NCI-H146 treated with DMSO at 0.1 percent for 48 hours (cell line): Measurements from ENCODE around the gene NBEAL1.
"Not testable (repeated sequence)": the region's sequence is repeated elsewhere in the genome, so short reads cannot be mapped to it uniquely, and the experiment has no call there.

Source experiments
- DNase-seq: peaks from one replicate; lab custom pipeline; 2025; ENCODE audit not compliant: unreplicated experiment; lab: John Stamatoyannopoulos, UW

NBEAL1 gene

DNA sequence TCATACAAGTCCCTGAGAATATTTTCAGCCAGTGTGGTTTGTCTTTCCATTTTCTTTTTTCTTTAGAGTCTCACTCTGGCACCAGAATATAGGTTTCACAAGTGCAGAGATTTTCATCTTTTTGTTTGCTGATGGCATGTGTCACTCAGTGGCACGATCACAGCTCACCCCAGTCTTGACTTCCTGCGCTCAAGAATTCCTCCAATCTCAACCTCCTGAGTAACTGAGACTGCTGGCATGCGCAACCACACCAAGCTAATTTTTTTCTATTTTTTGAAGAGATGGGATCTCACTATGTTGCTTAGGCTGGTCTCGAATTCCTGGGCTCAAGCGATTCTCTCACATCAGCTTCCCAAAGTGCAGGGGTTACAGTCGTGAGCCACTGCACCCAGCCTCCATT lies 23.9 kb downstream of the NBEAL1 start:
- DNase-seq = no peak

DNA sequence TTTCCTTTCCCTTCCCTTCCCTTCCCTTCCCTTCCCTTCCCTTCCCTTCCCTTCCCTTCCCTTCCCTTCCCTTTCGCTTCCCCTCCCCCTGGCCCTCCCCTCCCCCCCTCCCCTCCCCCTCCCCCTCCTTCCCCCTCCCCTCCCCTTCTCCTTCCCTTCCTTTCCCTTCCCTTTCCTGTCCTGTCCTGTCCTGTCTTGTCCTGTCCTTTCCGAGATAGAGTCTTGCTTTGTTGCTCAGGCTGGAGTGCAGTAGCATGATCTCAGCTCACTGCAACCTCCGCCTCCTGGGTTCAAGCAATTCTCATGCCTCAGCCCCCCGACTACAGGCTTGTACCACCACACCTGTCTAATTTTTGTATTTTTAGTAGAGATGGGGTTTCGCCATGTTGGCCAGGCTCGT lies 24.5 kb downstream of the NBEAL1 start:
- not testable (repeated sequence) for DNase-seq

DNA sequence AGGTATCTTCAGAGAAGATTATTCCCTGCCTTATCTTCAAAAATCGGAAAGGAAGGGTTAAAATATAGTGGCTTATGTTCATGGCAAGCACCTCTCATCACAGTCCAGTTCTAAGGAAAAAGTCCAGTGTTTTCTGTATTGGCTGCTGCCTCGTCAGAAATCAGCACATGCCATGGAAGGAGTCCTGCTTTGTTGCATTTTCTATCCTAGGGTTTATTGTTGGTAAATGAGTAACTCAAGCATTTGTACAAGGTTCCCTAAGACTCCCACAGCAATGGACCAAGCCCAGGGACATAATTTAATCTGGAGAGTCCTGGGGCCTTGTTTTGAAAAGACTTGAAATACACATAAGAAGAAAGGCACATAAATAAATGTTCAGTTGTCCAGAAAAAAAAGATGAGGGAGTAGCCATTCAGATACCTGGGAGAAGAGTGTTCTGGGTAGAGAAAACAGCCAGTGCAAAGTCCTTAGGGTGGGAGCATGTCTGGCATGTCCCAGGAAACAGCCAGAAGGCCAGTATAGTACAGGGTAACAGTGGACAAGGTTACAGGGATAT lies 26.4 kb downstream of the NBEAL1 start:
- DNase-seq = no peak

DNA sequence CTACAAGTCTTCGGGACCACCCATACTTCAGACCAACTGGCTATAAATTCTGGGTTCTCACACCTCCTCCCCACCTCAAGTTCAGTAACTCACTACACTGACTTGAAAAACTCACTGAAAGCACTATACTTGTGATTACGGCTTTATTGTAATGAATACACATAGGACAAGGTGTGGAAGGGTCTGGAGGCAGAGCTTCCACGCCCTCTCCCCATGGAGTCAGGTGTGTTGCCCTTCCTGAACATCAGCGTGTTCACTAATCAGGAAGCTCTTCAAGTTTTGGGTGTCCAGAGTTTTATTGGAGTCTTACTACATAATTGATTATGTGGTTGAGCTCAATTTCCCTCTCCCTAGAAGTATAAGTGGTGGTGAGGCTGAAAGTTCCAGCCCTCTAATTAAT lies 27.5 kb downstream of the NBEAL1 start:
- DNase-seq = no peak

DNA sequence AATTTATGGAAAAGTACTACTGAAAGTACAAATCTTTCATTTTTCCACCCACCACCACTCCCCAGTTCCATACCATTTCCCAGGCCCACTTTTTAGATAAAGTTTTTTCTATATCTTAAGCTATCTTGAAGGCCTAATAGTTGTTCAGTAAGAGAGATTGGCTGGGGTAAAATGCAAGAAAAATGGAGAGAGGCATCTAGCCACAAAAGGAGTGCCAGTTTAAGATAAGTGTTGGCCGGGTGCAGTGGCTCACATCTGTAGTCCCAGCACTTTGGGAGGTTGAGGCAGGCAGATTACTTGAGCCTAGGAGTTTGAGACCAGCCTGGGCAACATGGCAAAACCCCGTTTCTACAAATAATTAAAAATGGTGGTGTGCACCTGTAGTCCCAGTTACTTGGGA lies 28.6 kb downstream of the NBEAL1 start:
- DNase-seq = no peak

DNA sequence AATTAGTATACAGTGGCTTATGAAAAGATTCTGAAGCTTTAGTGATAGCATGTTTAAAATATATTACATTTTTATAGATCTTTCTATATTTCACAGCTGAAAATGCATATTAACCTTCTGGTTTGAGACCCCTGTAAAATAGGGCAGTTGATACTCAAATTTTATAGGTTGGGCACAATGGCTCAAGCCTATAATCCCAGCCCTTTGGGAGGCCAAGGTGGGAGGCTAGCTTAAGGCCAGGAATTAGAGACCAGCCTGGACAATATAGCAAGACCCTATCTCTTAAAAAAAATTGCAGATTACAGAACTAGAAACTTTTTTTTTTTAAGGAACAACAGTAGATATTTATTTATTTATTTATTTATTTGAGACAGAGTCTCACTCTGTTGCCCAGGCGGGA lies 31.2 kb downstream of the NBEAL1 start:
- DNase-seq = no peak

DNA sequence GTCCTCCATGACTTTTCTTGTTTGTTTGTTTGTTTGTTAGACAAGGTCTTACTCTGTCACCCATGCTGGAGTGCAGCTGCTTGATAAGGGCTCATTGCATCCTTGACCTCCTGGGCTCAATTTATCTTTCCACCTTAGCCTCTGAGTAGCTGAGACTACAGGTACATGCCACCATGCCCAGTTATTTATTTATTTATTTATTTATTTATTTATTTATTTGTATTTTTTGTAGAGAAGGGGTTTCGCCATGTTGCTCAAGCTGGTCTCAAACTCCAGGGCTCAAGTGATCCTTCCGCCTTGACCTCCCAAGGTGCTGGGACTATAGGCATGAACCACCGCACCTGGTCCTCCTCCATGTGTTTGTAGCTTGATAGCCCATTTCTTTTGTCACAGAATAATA lies 37.9 kb downstream of the NBEAL1 start:
- no peak for DNase-seq

DNA sequence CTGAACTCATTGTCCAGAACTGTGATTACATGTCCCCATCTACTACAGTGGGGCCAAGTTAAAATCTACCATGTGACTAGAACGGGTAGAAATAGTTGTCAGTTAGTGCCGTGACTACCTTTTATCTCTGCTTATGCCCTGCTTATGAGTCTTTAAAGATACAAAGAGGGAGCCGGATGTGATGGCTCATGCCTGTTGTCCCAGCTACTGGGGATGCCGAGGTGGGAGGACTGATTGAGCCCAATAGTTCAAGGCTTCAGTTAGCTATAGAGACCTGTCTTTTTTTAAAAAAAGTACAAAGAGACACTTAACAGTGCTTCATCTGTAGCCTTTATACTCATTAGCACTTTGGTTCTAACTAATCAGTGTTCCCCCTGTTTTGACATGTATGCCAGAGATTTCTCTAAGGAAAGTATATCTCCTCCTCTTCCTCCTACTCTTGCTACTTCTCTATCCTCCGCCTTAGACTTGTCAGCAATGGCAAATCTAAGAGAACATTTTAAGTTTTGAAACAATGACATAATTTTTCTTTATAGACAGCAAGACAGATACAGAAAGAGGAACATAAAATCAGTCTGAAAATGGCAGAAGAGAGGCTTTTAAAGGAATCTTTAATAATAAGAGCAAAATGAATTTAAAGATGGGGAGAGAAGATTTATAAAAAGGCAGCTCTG lies 45.0 kb downstream of the NBEAL1 start:
- no peak for DNase-seq

DNA sequence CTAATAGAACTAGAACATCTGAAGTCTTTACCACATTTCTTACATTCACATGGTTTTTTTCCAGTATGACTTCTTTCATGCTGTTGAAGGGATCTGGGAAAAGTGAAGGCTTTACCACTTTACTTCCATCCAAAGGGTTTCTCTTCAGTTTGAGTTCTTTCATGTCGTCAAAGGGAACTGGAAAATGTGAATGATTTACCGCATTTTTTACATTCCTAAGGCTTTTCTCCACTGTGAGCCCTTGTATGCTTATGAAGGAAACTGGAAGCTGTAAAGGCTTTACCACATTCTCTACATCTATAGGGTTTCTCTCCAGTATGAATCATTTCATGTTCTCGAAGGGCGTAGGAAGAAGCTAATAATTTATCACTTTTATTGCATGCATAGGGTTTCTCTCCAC lies 46.7 kb downstream of the NBEAL1 start:
- DNase-seq = no peak

DNA sequence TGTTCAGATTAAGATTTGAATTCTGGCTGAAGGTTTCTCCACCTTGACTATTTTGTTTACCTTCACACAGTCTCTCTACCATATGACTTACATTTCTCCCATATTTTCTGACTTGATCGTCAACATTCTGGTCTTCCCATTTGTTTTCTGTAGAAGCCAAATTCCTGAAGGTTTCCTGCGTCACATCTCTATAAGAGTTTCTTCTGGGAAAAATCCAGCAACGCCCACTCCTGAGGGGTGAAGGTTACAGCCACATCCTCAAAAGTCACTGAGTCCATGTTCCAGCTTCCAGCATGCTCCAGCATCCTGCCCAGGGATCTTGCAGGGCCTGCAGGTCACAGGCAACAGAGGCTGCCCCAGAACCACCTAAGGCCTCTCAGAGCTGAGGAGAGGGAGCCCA lies 47.5 kb downstream of the NBEAL1 start:
- no peak for DNase-seq

DNA sequence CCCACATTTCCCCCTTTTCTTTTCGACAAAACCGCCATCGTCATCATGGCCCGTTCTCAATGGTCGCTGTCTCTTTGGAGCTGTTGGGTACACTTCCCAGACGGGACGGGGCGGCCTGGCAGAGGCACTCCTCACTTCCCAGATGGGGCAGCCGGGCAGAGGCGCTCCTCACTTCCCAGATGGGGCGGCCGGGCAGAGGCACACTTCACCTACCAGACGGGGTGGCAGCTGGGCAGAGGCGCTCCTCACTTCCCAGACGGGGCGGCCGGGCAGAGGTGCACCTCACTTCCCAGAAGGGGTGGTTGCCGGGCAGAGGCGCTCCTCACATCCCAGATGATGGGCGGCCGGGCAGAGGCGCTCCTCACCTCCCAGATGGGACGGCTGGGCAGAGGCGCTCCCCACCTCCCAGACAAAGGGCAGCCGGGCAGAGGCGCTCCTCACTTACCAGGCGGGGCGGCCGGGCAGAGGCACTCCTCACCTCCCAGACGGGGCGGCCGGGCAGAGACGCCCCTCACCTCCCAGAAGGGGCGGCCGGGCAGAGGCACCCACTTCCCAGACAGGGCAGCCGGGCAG lies 51.9 kb downstream of the NBEAL1 start:
- DNase-seq = not testable (repeated sequence)

DNA sequence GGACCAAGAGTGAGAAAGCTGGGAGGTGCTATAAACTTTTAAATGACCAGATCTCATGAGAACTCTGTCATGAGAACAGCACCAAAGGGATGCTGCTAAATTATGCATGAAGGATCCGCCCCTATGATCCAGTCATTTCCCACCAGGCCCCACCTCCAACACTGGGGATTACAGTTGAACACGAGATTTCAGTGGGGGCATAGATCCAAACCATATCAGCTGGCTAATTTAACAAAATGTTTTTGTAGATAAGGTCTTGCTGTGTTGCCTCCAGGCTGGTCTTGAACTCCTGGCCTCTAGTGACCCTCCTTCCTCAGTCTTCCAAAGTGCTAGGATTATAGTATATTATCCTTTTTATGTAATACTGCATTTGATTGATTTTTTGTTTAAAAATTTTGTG lies 56.0 kb downstream of the NBEAL1 start:
- DNase-seq = no peak

DNA sequence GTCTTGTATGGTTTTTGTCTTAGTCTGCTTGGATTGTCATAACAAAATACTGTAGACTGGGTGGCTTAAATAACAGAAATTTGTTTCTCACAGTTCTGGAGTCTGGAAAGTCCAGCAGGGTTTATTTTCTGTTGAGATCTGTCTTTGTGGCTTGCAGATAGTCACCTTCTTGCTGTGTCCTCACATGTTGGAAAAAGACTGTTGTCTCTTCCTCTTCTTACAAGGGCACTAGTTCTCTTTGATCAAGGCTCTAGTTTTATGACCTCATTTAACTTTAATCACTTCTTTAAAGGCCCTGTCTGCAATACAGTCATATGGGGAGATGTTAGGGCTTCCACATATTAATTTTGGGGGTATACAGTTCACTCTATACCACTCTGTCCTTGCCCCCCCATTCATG lies 56.5 kb downstream of the NBEAL1 start:
- no peak for DNase-seq

DNA sequence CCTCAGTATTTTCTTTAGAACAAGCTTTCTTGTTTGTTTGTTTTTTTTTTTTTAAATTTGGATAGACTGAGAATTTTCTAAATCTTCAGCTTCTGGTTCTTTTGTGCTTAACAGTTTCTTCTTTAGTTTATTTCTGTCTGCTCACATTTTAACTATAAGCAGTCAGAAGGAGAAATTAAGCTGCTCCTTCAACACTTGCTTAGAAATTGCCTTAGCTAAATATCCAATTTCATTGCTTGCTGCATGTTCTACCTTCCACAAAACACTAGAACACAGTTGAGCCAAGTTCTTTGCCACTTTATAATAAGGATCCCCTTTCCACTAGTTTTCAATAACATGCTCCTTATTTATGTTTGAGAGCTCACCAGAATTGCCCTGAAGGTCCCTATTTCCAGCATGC lies 57.7 kb downstream of the NBEAL1 start:
- no peak for DNase-seq

DNA sequence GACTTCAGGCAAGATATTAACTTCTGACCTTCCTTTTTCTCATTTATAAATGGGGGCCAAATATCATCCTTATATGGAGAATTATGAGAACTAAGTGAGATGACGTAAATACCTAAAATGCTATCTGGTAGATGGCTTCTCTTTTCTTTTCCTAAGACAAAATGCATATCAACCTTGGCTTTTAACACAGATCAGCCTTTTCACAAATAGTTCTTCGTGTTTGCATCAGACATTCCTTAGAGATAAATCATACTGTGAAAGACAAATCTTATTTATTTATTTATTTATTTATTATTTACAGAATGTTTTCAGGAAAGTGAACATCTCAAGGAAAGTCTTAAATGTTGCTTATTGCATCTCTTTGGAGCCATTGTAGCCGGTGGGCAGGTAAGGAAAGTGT lies 62.8 kb downstream of the NBEAL1 start:
- DNase-seq = no peak

DNA sequence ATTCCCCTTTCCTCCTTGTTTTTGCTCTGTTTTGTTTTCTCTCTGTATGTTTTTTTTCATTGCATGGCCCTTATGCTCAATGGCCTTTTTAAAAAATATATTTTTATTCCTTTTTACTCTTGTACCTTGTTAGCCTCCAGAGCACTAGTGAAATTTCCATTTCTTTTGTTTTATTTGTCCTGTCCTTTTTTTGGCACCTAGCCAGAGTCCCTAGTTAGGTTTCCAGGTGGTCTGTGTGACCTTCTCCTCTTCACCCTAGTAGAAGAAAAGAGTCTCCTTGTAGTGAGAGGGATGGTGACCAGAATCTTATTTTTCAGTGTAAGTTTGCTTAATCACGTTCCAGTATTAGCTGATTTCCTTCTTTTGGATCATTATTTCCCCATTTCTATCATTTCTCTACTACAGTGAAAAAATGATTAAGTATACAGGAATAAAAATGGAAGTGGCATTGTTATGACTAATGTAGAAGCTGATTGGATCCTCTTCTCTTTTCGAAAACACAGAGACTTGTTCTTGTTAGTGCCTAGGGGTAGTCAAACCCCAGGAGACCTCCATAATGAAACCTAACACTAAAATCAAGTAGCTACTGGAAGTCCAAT lies 65.9 kb downstream of the NBEAL1 start:
- DNase-seq = no peak

DNA sequence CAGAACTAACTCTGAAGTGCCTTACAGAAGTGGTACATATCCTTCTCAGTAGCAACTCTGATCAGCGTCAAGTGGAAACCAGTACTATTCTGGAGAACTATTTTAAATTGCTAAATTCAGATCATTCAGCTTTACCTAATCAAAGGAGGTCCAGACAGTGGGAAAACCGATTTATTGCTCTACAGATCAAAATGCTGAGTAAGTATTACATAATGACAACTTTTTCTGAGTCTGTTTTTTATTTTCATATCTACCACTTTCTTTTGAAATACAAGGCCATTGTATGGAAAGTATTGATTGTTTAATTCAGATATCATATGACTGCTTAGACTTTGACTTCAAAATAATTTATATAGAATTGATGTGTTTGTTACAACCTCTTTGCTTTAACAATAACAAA lies 68.7 kb downstream of the NBEAL1 start:
- no peak for DNase-seq

DNA sequence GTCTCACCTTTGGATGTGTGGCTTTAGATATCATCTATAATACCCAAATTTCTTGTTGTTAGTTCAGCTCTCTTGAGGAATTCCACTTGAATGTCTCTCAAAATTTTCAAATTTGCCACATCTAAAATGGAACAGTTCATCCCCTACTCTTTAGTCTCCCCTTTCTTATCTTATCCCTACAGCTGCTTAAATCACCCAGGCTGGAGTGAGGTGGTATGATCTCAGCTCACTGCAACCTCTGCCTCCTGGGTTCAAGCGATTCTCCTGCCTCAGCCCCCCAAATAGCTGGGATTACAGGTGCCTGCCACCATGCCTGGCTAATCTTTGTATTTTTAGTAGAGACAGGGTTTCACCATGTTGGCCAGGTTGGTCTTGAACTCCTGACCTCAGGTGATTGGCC lies 71.7 kb downstream of the NBEAL1 start:
- not testable (repeated sequence) for DNase-seq

DNA sequence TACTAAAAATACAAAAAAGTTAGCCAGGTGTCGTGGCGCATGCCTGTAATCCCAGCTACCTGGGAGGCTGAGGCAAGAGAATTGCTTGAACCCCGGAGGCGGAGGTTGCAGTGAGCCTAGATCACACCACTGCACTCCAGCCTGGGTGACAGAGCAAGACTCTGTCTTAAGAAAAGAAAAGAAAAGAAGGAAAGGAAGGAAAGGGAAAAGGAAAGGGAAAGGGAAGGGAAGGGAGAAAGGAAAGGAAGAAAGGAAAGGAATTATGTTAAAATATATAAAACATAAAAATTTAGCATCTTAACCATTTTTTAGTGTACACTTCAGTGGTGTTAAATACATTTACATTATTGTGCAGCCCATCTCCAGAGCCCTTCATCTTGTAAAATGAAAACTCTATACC lies 76.0 kb downstream of the NBEAL1 start:
- DNase-seq = not testable (repeated sequence)

DNA sequence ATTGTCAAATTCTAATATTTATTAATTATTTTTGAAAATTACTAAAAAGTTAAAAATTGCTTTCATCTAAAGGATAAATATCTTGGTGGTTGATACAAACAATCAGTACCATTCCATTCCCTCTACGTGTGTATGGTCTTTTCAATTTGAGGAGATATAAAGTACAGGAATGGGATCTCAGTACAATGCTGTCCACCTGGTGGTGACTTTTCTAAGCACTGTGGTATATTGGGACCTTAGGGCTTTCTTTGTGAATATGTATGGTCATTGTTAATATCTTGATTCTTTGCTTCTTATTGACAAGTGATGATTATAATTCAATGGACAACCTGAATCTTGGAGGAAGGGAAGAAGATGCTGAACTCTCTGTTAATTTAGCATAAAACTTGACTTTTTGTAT lies 83.1 kb downstream of the NBEAL1 start:
- no peak for DNase-seq

DNA sequence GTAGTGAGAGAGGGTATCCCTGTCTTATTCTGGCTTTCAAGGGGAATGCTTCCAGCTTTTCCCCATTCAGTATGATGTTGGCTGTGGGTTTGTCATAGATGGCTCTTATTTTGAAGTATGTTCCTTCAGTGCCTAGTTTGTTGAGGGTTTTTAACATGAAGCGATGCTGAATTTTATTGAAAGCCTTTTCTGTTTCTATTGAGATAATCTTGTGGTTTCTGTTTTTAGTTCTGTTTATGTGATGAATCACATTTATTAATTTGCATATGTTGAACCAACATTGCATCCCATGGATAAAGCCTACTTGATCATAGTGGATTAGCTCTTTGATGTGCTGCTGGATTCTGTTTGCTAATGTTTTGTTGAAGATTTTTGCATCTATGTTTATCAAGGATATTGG lies 87.7 kb downstream of the NBEAL1 start:
- DNase-seq = not testable (repeated sequence)

DNA sequence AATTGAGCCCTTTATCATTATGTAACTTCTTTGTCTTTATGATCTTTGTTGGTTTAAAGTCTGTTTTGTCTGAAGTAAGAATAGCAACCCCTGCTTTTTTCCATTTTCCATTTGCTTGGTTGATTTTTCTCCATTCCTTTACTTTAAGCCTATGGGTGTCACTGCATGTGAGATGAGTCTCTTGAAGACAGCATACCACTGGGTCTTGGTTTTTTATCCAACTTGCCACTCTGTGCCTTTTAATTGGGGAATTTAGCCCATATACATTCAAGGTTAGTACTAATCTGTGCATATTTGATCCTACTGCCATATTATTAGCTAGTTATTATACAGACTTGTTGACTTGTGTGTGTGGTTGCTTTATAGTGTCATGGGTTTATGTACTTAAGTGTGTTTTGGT lies 89.6 kb downstream of the NBEAL1 start:
- no peak for DNase-seq

DNA sequence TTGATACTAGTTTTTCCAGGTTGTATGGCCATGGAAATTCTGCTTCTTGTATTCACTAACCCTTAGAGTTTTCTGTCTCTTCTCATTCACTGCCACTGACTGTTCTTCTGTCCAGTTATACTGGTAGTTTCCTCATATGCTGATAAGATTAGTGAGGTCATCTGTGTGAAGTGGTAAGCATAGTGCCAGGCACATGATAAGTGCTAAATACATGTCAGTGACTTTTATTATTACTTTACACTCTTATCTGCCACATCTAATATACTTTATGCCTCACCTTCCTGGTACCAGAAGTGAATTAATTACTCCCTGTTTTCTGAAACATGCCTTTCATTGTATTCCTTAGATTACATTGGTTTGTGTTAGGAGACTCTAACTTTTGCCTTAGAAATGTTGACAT lies 91.3 kb downstream of the NBEAL1 start:
- DNase-seq = no peak
